NB4 (cell line): ENCODE data around the gene KCNK2.

ENCODE experiments used
- MYC ChIP-seq: IDR thresholded peaks from 2 replicates; pipeline ENCODE4 v1.6.1; 2011; ENCODE audit warnings: low read depth, low read length
- POLR2A ChIP-seq: IDR thresholded peaks from 2 replicates; pipeline ENCODE4 v1.6.1; 2011; ENCODE audit warnings: mild to moderate bottlenecking; ENCODE audit not compliant: insufficient read length; ENCODE audit errors: extremely low read depth
- TF ChIP-seq, protein P1 (sequence below): IDR thresholded peaks from 2 replicates; pipeline ENCODE4 v1.6.1; 2011; ENCODE audit warnings: low read depth, low read length
- TF ChIP-seq, protein P2 (sequence below): IDR thresholded peaks from one replicate; pipeline ENCODE4 v1.5.1; 2012; ENCODE audit warnings: low read depth, low read length

DNA sequence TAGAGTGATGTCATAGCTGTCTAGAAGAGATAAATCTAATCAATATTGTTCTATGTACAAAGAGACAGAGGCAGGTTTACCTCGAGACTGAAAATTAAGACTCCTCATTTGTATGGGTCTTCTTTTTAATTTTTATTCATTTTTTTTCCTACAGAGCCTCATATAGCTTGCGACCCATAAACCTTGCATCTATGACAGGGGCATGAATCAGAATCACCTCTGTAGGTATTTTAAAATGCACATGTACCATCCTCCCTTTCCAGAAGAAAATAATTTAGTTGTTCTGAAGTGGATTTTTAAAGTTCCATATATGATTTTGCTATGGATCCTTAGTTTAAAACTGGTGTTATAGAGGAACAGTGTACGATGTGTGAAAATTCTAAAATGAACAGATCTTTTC lies 64.5 kb downstream of the KCNK2 start:
- TF ChIP-seq, protein P1, sequence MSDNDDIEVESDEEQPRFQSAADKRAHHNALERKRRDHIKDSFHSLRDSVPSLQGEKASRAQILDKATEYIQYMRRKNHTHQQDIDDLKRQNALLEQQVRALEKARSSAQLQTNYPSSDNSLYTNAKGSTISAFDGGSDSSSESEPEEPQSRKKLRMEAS: no peak
- TF ChIP-seq MYC (no peak), POLR2A (no peak)
- TF ChIP-seq, protein P2, sequence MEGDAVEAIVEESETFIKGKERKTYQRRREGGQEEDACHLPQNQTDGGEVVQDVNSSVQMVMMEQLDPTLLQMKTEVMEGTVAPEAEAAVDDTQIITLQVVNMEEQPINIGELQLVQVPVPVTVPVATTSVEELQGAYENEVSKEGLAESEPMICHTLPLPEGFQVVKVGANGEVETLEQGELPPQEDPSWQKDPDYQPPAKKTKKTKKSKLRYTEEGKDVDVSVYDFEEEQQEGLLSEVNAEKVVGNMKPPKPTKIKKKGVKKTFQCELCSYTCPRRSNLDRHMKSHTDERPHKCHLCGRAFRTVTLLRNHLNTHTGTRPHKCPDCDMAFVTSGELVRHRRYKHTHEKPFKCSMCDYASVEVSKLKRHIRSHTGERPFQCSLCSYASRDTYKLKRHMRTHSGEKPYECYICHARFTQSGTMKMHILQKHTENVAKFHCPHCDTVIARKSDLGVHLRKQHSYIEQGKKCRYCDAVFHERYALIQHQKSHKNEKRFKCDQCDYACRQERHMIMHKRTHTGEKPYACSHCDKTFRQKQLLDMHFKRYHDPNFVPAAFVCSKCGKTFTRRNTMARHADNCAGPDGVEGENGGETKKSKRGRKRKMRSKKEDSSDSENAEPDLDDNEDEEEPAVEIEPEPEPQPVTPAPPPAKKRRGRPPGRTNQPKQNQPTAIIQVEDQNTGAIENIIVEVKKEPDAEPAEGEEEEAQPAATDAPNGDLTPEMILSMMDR: no peak
